ENCODE measurements around the gene KCNA10. TPM values are rescaled to one million over a fixed set of nuclear protein-coding genes. Genes with fewer than 3 reads are reported as not detected.

KCNA10 gene
- total RNA-seq, 1 donor from 2014 or later: not detected

DNA sequence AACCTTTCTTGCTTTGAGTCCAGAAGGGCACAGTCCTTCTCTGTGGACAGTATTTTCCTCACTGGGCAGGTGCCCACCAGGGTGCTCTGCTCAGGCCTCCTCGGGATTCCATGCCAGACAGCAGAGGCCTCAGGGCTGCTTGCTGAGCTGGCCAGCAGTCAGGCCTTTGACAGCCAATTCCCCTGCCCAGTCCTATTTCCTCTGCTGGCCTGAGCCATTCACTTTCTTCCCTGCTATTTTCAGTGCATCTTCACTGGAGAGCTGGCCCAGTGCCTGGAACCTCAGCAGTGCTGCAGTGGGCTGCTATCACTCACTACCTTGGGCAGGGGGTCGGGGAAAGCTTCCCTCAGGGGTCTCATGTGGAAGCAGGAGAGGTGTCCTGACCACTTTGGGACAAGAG is 33.2 kb downstream of the KCNA10 start:
- DNase-seq (ENCODE audit: extremely low spot score, unreplicated experiment): no peak
- Mint-ChIP-seq H3K4me1 (ENCODE audit: unreplicated experiment) (no peaks in the 10 kb centered on the region), H3K9me3 (ENCODE audit: unreplicated experiment) (no peaks in the 10 kb centered on the region), H3K4me3 (ENCODE audit: unreplicated experiment) (no peak overlapping the region), H3K36me3 (ENCODE audit: unreplicated experiment) (no peaks in the 10 kb centered on the region), H3K27me3 (ENCODE audit: unreplicated experiment) (peaks cover 22% of the 10 kb centered on the region), H3K27ac (ENCODE audit: unreplicated experiment) (no peak overlapping the region)
- TF ChIP-seq, protein P1, sequence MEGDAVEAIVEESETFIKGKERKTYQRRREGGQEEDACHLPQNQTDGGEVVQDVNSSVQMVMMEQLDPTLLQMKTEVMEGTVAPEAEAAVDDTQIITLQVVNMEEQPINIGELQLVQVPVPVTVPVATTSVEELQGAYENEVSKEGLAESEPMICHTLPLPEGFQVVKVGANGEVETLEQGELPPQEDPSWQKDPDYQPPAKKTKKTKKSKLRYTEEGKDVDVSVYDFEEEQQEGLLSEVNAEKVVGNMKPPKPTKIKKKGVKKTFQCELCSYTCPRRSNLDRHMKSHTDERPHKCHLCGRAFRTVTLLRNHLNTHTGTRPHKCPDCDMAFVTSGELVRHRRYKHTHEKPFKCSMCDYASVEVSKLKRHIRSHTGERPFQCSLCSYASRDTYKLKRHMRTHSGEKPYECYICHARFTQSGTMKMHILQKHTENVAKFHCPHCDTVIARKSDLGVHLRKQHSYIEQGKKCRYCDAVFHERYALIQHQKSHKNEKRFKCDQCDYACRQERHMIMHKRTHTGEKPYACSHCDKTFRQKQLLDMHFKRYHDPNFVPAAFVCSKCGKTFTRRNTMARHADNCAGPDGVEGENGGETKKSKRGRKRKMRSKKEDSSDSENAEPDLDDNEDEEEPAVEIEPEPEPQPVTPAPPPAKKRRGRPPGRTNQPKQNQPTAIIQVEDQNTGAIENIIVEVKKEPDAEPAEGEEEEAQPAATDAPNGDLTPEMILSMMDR (IDR thresholded peaks at IDR 0.05): no peak

DNA sequence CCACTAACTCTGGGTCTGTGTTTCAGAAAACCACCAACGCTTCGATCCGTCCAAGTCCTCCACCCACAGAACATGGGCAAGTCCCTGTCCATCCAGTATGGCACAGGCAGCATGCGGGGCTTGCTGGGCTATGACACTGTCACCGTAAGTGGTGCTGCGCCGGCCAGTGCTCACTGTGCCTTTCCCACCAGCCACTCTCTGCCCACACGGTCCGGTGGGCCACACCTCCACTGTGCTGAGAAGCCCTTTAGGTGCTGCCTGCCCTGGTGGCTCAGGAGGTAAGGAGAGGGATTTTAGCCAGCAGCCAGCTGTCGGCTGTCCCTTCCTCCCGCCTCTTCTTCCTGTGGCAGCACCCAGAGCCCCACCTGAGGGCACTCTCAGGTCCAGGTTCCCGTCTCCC is 34.2 kb downstream of the KCNA10 start:
- no peaks in the 10 kb centered on the region for H3K4me1 Mint-ChIP-seq (ENCODE audit: unreplicated experiment)
- TF ChIP-seq, protein P1 (IDR thresholded peaks at IDR 0.05): no peak
- peaks cover 22% of the 10 kb centered on the region for H3K27me3 Mint-ChIP-seq (ENCODE audit: unreplicated experiment)
- H3K36me3 Mint-ChIP-seq (ENCODE audit: unreplicated experiment): no peaks in the 10 kb centered on the region
- no peaks in the 10 kb centered on the region for H3K9me3 Mint-ChIP-seq (ENCODE audit: unreplicated experiment)
- DNase-seq (ENCODE audit: extremely low spot score, unreplicated experiment): no peak
- no peak overlapping the region for H3K27ac Mint-ChIP-seq (ENCODE audit: unreplicated experiment)
- H3K4me3 Mint-ChIP-seq (ENCODE audit: unreplicated experiment): no peak overlapping the region

DNA sequence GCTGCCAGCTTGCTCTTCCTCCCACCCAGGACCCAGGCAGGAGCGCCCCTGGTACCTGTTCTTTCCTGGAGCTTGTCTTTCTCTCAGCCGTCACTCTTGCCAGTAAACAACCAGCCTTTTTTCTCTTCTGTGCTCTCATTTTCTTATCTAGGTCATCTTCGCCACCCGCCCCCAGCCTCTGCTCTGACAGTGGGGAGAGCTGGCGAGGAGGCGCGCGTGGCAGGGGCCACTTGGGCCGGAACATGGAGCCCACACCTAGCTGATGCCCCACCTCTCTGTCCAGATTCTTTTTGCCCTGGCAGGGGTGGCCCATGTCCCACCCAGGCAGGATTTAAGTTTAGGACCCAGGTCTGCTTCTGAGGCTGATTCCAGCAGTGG is 35.7 kb downstream of the KCNA10 start:
- no peaks in the 10 kb centered on the region for H3K9me3 Mint-ChIP-seq (ENCODE audit: unreplicated experiment)
- peaks cover 22% of the 10 kb centered on the region for H3K27me3 Mint-ChIP-seq (ENCODE audit: unreplicated experiment)
- DNase-seq (ENCODE audit: extremely low spot score, unreplicated experiment): no peak
- TF ChIP-seq, protein P1 (IDR thresholded peaks at IDR 0.05): no peak
- no peaks in the 10 kb centered on the region for H3K4me1 Mint-ChIP-seq (ENCODE audit: unreplicated experiment)
- no peak overlapping the region for H3K4me3 Mint-ChIP-seq (ENCODE audit: unreplicated experiment)
- H3K36me3 Mint-ChIP-seq (ENCODE audit: unreplicated experiment): no peaks in the 10 kb centered on the region
- H3K27ac Mint-ChIP-seq (ENCODE audit: unreplicated experiment): no peak overlapping the region

DNA sequence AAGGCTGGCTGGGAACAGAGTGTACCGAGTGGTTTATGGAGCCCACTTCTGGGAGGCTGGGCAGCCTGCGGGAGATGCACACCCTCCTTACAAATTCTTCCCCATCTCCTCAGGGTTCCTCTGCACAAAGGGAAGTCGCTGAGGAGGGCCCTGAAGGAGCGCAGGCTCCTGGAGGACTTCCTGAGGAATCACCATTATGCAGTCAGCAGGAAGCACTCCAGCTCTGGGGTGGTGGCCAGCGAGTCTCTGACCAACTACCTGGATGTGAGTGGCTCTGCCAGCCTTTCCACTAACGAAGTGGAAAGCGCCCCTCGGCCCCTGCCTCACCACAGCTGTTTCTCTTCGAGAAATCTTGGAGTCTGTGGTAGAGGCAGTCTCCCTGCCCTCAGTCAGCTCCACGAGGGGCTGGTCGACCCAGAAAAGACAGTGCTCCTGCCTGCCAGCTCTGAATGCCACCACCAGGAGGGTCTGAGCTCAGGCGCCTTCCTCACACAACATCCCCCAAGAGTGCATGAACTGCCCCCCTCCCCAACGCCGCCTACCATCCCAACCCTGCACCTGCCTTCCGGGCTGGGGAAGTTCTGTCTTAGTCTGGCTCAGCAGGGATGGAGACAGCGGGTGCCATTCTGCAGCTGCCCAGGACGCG is 36.2 kb downstream of the KCNA10 start:
- no peak overlapping the region for H3K4me3 Mint-ChIP-seq (ENCODE audit: unreplicated experiment)
- no peak overlapping the region for H3K27ac Mint-ChIP-seq (ENCODE audit: unreplicated experiment)
- no peaks in the 10 kb centered on the region for H3K36me3 Mint-ChIP-seq (ENCODE audit: unreplicated experiment)
- DNase-seq (ENCODE audit: extremely low spot score, unreplicated experiment): no peak
- no peaks in the 10 kb centered on the region for H3K4me1 Mint-ChIP-seq (ENCODE audit: unreplicated experiment)
- no peaks in the 10 kb centered on the region for H3K9me3 Mint-ChIP-seq (ENCODE audit: unreplicated experiment)
- H3K27me3 Mint-ChIP-seq (ENCODE audit: unreplicated experiment): peaks cover 22% of the 10 kb centered on the region
- TF ChIP-seq, protein P1 (IDR thresholded peaks at IDR 0.05): no peak

DNA sequence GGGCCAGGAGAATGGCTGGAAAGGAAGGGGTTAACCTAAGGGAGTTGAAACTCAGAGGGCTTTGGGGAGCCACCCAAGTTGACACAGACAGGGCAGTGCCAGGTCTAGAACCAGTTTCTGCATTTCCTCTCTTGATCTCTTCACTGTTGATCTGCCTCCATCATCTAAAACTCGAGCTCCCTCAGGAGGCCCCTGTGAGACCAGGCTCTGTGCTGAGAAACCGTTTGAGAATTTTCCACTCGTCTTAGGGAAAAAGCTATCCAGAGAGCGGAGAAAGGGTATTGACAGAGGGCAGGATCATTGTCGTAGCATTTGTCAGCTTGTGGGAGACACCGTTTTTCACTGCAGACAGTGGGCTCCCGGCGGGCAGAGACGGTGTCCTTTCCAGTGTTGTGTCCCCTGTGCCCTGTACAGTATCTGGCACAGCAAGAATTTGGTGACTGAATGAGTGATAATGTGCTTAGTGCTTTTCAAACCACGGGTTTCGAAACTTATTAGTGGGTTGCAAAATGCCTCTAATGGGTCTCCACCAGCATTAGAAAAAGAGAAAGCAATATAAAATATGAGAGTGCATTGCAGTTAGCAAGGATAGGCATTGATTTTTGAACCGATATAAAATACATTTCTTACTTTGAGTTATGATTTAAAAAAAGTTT is 36.9 kb downstream of the KCNA10 start:
- Mint-ChIP-seq H3K4me1 (ENCODE audit: unreplicated experiment) (no peaks in the 10 kb centered on the region), H3K4me3 (ENCODE audit: unreplicated experiment) (no peak overlapping the region), H3K27ac (ENCODE audit: unreplicated experiment) (no peak overlapping the region), H3K9me3 (ENCODE audit: unreplicated experiment) (no peaks in the 10 kb centered on the region), H3K36me3 (ENCODE audit: unreplicated experiment) (no peaks in the 10 kb centered on the region), H3K27me3 (ENCODE audit: unreplicated experiment) (peaks cover 22% of the 10 kb centered on the region)
- TF ChIP-seq, protein P1 (IDR thresholded peaks at IDR 0.05): no peak
- DNase-seq (ENCODE audit: extremely low spot score, unreplicated experiment): no peak

All from osteocyte (in vitro differentiated cells).